ENCODE results near the gene TUBA8.
"Not testable (repeated sequence)": the region's sequence is repeated elsewhere in the genome, so short reads cannot be mapped to it uniquely, and the experiment has no call there.

- TF ChIP-seq, protein P1, sequence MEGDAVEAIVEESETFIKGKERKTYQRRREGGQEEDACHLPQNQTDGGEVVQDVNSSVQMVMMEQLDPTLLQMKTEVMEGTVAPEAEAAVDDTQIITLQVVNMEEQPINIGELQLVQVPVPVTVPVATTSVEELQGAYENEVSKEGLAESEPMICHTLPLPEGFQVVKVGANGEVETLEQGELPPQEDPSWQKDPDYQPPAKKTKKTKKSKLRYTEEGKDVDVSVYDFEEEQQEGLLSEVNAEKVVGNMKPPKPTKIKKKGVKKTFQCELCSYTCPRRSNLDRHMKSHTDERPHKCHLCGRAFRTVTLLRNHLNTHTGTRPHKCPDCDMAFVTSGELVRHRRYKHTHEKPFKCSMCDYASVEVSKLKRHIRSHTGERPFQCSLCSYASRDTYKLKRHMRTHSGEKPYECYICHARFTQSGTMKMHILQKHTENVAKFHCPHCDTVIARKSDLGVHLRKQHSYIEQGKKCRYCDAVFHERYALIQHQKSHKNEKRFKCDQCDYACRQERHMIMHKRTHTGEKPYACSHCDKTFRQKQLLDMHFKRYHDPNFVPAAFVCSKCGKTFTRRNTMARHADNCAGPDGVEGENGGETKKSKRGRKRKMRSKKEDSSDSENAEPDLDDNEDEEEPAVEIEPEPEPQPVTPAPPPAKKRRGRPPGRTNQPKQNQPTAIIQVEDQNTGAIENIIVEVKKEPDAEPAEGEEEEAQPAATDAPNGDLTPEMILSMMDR (IDR thresholded peaks at IDR 0.05): not testable (repeated sequence)
- TF ChIP-seq POLR2AphosphoS5 (IDR thresholded peaks at IDR 0.05): not testable (repeated sequence)
Observed at GRCh38 chr22:18071307-18071967, 39.2 kb upstream of the TUBA8 start.

Measured in breast epithelium (tissue), 3 donors.